ENCODE results near the gene FER.
"Not testable (repeated sequence)": the region's sequence is repeated elsewhere in the genome, so short reads cannot be mapped to it uniquely, and the experiment has no call there.

DNA sequence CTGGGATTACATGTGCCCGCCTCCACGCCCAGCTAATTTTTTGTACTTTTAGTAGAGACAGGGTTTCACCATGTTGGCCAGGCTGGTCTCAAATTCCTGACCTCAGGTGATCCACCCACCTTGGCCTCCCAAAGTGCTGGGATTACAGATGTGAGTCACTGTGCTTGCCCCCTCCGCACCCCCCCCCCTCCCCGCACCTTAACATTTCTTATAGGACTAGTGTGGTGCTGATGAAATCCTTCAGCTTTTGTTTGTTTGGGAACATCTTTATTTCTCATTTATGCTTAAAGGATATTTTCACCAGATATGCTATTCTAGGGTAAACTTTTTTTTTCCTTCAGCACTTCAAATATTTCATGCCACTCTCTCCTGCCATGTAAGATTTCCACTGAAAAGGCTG, 46.7 kb downstream of the FER start:
- TF ChIP-seq, protein P1, sequence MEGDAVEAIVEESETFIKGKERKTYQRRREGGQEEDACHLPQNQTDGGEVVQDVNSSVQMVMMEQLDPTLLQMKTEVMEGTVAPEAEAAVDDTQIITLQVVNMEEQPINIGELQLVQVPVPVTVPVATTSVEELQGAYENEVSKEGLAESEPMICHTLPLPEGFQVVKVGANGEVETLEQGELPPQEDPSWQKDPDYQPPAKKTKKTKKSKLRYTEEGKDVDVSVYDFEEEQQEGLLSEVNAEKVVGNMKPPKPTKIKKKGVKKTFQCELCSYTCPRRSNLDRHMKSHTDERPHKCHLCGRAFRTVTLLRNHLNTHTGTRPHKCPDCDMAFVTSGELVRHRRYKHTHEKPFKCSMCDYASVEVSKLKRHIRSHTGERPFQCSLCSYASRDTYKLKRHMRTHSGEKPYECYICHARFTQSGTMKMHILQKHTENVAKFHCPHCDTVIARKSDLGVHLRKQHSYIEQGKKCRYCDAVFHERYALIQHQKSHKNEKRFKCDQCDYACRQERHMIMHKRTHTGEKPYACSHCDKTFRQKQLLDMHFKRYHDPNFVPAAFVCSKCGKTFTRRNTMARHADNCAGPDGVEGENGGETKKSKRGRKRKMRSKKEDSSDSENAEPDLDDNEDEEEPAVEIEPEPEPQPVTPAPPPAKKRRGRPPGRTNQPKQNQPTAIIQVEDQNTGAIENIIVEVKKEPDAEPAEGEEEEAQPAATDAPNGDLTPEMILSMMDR (IDR thresholded peaks at IDR 0.05) = not testable (repeated sequence)
- TF ChIP-seq POLR2A (IDR thresholded peaks at IDR 0.05) = not testable (repeated sequence)
